Measurements from ENCODE around the gene R3HCC1L.
"Not testable (repeated sequence)": the region's sequence is repeated elsewhere in the genome, so short reads cannot be mapped to it uniquely, and the experiment has no call there.

R3HCC1L gene

DNA sequence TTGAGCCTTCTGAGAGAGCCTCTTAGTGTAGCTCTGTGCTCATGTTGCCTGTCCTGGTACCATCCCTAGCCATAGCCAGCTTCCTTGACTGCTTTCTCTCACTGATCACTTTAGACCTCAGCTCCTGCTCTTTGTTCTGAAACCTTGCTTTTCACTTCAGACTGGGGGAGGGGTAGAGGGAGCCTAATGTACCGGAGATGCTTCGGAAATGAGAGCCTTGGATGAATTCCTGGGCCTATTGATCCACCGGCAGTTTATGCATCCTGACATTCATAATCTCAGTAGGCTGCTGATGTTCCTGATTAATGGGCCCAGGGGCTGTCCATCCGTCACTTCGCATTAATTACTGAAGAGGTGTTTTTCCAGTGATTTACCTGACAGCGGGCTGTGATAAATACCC is 38.8 kb downstream of the R3HCC1L start:
- Mint-ChIP-seq H3K4me1 (peaks cover 28% of the 10 kb centered on the region), H3K36me3 (peaks cover 61% of the 10 kb centered on the region), H3K4me3 (no peak overlapping the region), H3K9me3 (no peaks in the 10 kb centered on the region), H3K27ac (no peak overlapping the region), H3K27me3 (no peaks in the 10 kb centered on the region)
- no peak for ATAC-seq

DNA sequence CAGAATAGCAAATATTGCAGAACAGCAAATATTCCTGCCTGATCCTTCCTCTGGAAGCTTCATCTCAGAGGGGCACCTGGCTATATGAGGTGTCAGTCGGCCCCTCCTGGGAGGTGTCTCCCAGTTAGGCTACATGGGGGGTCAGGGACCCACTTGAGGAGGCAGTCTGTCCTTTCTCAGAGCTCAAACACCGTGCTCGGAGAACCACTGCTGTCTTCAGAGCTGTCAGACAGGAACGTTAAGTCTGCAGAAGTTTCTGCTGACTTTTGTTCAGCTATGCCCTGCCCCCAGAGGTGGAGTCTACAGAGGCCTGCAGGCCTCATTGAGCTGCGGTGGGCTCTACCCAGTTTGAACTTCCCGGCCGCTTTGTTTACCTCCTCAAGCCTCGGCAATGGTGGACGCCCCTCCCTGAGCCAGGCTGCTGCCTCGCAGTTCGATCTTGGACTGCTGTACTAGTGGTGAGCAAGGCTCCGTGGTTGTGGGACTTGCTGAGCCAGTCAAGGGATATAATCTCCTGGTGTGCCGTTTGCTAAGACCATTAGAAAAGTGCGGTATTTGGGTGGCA is 48.0 kb downstream of the R3HCC1L start:
- H3K4me3 Mint-ChIP-seq, H3K27me3 Mint-ChIP-seq, ATAC-seq, H3K27ac Mint-ChIP-seq, H3K9me3 Mint-ChIP-seq: not testable (repeated sequence)
- peaks cover 93% of the 10 kb centered on the region for H3K36me3 Mint-ChIP-seq
- H3K4me1 Mint-ChIP-seq, result peaks cover 42% of the 10 kb centered on the region

DNA sequence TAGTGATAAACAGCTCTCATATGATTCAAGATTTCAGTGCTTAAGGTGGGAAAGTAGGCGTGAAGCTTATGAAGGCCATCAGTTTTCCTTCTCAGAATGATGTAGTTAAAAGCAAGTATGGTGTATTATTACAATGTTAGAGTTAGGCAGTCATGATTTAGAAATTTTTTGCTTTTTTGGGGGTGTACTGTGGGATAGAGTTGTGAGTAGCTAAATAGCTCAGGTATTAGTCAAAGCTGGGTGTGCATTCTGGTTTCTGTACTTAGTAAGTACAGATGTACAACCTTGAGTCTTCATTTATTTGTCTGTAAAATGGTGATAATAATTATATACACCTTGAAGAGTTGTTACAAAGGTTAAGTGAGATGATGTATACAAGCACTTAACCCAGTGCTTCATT is 52.2 kb downstream of the R3HCC1L start:
- peaks cover 89% of the 10 kb centered on the region for H3K36me3 Mint-ChIP-seq
- no peaks in the 10 kb centered on the region for H3K27me3 Mint-ChIP-seq
- no peak for ATAC-seq
- no peak overlapping the region for H3K27ac Mint-ChIP-seq
- peaks cover 19% of the 10 kb centered on the region for H3K4me1 Mint-ChIP-seq
- H3K4me3 Mint-ChIP-seq, result no peak overlapping the region
- H3K9me3 Mint-ChIP-seq, result peaks cover 3% of the 10 kb centered on the region

DNA sequence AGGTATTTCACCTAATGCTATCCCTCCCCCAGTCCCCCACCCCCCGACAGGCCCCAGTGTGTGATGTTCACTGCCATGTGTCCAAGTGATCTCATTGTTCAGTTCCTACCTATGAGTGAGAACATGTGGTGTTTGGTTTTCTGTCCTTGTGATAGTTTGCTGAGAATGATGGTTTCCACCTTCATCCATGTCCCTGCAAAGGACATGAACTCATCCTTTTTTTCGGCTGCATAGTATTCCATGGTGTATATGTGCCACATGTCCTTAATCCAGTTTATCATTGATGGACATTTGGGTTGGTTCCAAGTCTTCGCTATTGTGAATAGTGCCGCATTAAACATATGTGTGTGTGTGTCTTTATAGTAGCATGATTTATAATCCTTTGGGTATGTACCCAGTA is 56.3 kb downstream of the R3HCC1L start:
- H3K27ac Mint-ChIP-seq, H3K9me3 Mint-ChIP-seq, H3K27me3 Mint-ChIP-seq, H3K4me3 Mint-ChIP-seq, ATAC-seq: not testable (repeated sequence)
- Mint-ChIP-seq H3K4me1 (peaks cover 17% of the 10 kb centered on the region), H3K36me3 (peaks cover 85% of the 10 kb centered on the region)

DNA sequence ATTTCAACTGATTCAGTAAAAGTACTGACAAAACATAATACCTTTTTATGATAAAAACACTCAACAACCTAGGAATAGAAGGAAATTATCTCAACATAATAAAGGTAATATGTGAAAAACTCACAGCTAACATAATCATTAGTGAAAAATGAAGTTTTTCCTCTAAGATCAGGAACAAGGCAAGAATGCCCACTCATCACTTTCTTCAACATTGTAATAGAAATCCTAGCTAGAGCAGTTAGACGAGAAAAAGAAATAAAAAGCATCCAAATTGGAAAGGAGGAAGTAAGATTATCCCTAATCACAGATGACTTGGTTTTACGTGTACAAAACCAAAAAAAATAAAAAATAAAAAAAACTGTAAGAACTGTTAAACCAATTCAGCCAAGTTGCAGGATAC is 58.6 kb downstream of the R3HCC1L start:
- Mint-ChIP-seq H3K27me3 (no peaks in the 10 kb centered on the region), H3K9me3 (no peaks in the 10 kb centered on the region), H3K36me3 (peaks cover 89% of the 10 kb centered on the region), H3K27ac (no peak overlapping the region), H3K4me3 (no peak overlapping the region), H3K4me1 (peaks cover 34% of the 10 kb centered on the region)
- no peak for ATAC-seq

DNA sequence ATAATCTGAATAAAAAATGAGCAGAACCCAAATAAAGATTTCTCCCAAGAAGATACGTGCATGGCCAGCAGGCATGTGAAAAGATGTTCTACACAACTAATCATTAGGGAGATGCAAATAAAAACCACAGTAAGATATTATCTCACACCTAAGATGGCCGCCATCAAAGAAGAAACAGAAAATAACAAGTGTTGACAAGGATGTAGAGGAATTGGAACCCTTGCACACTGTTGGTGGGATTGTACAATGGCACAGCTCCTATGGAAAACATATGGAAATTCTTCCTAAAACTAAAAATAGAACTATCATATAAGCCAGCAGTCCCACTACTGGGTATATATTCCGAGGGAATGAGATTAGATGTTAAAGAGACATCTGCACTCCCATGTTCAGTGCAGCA is 60.2 kb downstream of the R3HCC1L start:
- Mint-ChIP-seq H3K36me3 (peaks cover 76% of the 10 kb centered on the region), H3K9me3 (no peaks in the 10 kb centered on the region), H3K27ac (no peak overlapping the region), H3K4me1 (peaks cover 36% of the 10 kb centered on the region), H3K4me3 (no peak overlapping the region), H3K27me3 (no peaks in the 10 kb centered on the region)
- ATAC-seq, result no peak

DNA sequence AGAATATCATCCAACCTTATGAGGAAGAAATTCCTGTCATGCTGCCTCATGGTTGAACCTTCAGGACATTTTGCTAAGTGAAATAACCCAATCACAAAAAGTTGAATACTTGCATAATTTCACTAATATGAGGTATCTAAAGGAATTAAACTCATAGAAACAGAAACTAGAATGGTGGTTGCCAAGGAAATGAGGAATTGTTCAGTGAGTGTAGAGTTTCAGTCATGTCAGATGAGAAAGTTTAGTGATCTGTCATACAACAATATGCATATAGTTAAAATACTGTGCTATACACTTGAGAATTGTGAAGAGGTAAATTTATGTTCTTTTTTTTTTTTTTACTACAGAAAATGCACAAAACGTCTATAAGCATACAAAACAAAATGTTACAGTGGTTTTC is 60.7 kb downstream of the R3HCC1L start:
- no peak overlapping the region for H3K27ac Mint-ChIP-seq
- no peaks in the 10 kb centered on the region for H3K9me3 Mint-ChIP-seq
- peaks cover 71% of the 10 kb centered on the region for H3K36me3 Mint-ChIP-seq
- peaks cover 36% of the 10 kb centered on the region for H3K4me1 Mint-ChIP-seq
- H3K27me3 Mint-ChIP-seq, result no peaks in the 10 kb centered on the region
- ATAC-seq, result no peak
- H3K4me3 Mint-ChIP-seq, result no peak overlapping the region

DNA sequence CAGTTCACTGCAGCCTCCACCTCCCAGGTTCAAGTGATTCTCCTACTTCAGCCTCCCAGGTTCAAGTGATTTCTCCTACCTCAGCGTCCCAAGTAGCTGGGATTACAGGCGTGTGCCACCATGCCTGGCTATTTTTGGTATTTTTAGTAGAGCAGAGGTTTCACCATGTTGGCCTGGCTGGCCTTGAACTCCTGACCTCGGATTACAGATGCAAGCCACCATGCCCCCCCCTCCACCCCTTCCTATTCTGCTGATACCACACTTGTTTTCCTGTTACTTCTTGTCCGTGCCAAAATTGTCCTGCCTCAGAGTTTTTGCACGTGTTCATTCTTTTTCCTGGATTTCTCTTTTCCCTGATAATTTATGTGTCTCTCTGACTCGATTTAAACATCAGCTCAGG is 62.5 kb downstream of the R3HCC1L start:
- no peak overlapping the region for H3K4me3 Mint-ChIP-seq
- no peaks in the 10 kb centered on the region for H3K9me3 Mint-ChIP-seq
- no peak for ATAC-seq
- peaks cover 58% of the 10 kb centered on the region for H3K36me3 Mint-ChIP-seq
- H3K27ac Mint-ChIP-seq, result no peak overlapping the region
- peaks cover 36% of the 10 kb centered on the region for H3K4me1 Mint-ChIP-seq
- no peaks in the 10 kb centered on the region for H3K27me3 Mint-ChIP-seq

DNA sequence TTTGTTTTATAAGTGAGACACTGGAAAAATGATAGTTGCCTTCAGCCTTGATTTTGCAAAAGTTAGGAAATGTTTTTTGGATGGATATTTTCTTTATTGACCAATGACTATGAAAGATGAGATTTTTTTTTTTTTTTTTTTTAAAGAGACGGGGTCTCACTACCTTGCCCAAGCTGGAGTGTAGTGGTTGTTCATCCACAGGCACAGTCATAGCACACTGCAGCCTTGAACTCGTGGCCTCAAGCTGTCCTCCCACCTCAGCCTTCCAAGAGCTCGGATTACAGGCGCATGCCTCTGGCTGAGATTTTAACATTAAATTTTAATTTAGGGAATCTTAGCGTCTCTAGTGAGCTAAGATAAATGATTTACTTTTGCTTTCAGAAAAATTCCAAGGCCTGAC is 67.3 kb downstream of the R3HCC1L start:
- Mint-ChIP-seq H3K9me3 (no peaks in the 10 kb centered on the region), H3K4me1 (peaks cover 25% of the 10 kb centered on the region), H3K27ac (no peak overlapping the region), H3K36me3 (peaks cover 31% of the 10 kb centered on the region), H3K4me3 (no peak overlapping the region), H3K27me3 (no peaks in the 10 kb centered on the region)
- no peak for ATAC-seq

DNA sequence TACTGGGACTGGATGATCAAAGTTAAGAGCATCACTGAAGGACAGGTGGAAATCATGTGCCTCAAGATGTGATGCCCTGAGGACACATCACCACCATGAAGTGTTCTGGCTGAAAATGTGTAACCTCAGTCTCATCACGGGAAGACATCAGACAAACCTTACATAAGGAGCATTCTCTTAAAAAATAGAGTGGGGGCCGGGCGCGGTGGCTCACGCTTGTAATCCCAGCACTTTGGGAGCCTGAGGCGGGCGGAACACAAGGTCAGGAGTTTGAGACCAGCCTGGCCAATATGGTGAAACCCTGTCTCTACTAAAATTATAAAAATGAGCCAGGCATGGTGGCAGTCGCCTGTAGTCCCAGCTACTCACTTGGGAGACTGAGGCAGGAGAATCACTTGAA is 67.9 kb downstream of the R3HCC1L start:
- H3K27me3 Mint-ChIP-seq, result no peaks in the 10 kb centered on the region
- H3K27ac Mint-ChIP-seq, result no peak overlapping the region
- peaks cover 19% of the 10 kb centered on the region for H3K4me1 Mint-ChIP-seq
- no peak overlapping the region for H3K4me3 Mint-ChIP-seq
- no peaks in the 10 kb centered on the region for H3K9me3 Mint-ChIP-seq
- peaks cover 24% of the 10 kb centered on the region for H3K36me3 Mint-ChIP-seq
- no peak for ATAC-seq

DNA sequence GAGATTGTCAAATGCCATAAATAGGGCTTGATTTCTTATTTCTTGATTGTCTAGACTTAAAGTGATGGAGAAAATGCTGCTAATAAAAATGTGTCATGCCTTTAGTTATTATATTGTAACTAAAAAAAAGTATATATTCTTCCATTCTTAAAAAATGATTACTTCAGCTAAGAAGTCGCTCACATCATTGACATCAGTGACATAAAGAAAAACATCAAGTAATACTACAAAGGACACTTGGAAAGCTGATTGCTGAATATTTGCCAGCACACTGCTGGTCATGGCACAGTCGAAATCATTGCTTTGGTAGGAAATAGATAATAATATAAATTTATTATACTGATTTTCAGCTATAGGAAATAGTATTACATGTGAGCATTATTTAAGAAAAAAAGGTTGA is 70.9 kb downstream of the R3HCC1L start:
- no peaks in the 10 kb centered on the region for H3K9me3 Mint-ChIP-seq
- H3K4me1 Mint-ChIP-seq, result peaks cover 20% of the 10 kb centered on the region
- H3K36me3 Mint-ChIP-seq, result peaks cover 38% of the 10 kb centered on the region
- no peaks in the 10 kb centered on the region for H3K27me3 Mint-ChIP-seq
- H3K27ac Mint-ChIP-seq, result no peak overlapping the region
- H3K4me3 Mint-ChIP-seq, result no peak overlapping the region
- ATAC-seq, result no peak

DNA sequence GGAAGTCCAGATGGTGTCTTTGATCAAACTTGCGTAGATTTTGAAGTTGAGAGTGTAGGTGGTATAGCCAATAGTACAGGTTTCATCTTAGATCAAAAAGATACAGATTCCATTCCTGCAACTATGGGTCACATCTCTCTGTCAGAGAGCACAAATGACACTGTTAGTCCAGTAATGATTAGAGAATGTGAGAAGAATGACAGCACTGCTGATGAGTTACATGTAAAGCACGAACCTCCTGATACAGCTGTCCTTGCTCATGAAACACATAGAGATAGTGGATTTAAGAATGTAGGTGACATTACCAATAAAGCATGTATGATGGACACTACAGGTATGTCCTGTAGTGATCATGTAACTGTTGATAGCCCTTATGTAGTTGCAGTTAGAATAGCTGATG is 74.5 kb downstream of the R3HCC1L start:
- H3K36me3 Mint-ChIP-seq, result peaks cover 33% of the 10 kb centered on the region
- H3K4me3 Mint-ChIP-seq, result no peak overlapping the region
- peaks cover 32% of the 10 kb centered on the region for H3K4me1 Mint-ChIP-seq
- no peaks in the 10 kb centered on the region for H3K27me3 Mint-ChIP-seq
- H3K27ac Mint-ChIP-seq, result no peak overlapping the region
- no peak for ATAC-seq
- no peaks in the 10 kb centered on the region for H3K9me3 Mint-ChIP-seq

DNA sequence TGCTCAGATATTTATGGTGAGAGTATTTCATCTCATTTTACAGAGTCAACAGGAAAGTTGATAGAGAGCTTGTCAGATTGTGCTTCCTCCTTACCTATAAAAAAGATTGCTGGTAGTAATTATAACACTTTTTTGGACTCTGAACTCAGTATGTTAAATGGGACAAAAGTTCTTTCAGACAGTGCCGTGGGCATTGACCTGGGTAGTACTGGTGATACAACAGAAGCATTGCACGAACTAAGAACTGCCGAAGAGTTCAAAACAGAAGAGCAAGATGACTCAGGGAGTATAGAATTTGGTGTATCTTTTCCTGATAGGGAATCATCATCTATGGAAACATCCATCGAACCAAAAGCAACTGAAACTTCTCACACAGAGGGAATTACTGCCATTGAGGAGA is 75.0 kb downstream of the R3HCC1L start:
- Mint-ChIP-seq H3K9me3 (no peaks in the 10 kb centered on the region), H3K27me3 (no peaks in the 10 kb centered on the region), H3K27ac (no peak overlapping the region), H3K4me1 (peaks cover 29% of the 10 kb centered on the region), H3K4me3 (no peak overlapping the region), H3K36me3 (peaks cover 33% of the 10 kb centered on the region)
- no peak for ATAC-seq

DNA sequence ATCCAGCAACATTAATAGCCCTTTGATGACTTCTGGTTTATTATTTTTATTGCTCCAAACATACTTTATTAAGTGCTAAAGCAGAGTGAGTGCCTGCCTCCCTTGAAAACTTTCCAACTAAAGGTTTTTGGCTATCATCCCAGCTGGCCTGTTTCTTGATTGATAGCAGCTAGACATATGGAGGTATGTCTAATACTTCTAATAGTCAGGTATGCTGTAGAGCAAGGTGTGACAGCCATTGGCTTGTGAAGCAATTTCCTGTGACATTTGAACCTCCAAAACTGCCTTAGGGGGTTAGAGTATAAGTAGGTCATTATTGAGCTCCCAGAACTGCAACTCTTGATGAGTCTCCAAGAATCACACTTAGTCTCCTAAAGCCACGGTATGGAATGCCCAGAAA is 77.7 kb downstream of the R3HCC1L start:
- peaks cover 47% of the 10 kb centered on the region for H3K36me3 Mint-ChIP-seq
- H3K4me3 Mint-ChIP-seq, result no peak overlapping the region
- no peaks in the 10 kb centered on the region for H3K9me3 Mint-ChIP-seq
- no peaks in the 10 kb centered on the region for H3K27me3 Mint-ChIP-seq
- ATAC-seq, result no peak
- no peak overlapping the region for H3K27ac Mint-ChIP-seq
- H3K4me1 Mint-ChIP-seq, result peaks cover 36% of the 10 kb centered on the region

DNA sequence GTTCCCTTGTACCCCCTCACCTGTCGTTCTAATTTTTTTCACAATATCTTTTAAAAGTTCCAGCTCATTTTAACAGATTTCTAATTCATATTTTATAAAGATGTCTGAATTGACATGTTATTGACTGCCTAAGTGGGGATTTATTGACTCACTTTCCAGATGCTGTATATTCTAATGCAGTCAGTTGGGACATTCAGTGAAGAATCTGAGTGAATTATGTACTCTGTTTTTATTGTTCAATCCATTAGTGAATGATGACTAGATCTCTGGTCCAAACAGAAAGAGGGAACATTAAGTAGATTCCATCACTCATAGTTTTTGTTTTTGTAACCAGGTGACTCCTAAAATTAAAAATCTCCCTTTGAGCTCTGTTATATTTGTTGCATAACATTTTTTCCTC is 79.3 kb downstream of the R3HCC1L start:
- Mint-ChIP-seq H3K4me3 (no peak overlapping the region), H3K9me3 (peaks cover 7% of the 10 kb centered on the region), H3K36me3 (peaks cover 52% of the 10 kb centered on the region), H3K27me3 (no peaks in the 10 kb centered on the region), H3K27ac (no peak overlapping the region), H3K4me1 (peaks cover 50% of the 10 kb centered on the region)
- ATAC-seq, result no peak

DNA sequence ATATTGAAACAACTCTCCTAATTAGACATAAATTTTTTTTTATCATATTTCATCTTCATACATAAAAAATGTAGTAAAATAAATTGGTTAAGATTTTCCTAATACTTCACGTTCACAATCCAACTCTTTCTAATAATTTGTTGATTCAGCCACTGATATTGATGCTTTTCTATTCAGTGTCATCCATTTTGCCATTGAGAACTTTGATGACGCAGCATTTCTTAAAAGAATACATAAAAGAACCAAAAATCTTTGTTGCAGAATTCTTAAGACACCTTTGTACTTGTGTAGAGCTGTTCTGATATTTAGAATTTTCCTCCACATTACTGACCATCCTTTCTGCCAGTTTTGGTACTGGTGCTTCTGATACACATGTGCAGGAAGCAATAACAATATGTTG is 80.9 kb downstream of the R3HCC1L start:
- H3K27ac Mint-ChIP-seq, result no peak overlapping the region
- no peaks in the 10 kb centered on the region for H3K27me3 Mint-ChIP-seq
- peaks cover 14% of the 10 kb centered on the region for H3K9me3 Mint-ChIP-seq
- H3K36me3 Mint-ChIP-seq, result peaks cover 56% of the 10 kb centered on the region
- no peak for ATAC-seq
- H3K4me3 Mint-ChIP-seq, result no peak overlapping the region
- H3K4me1 Mint-ChIP-seq, result peaks cover 42% of the 10 kb centered on the region

DNA sequence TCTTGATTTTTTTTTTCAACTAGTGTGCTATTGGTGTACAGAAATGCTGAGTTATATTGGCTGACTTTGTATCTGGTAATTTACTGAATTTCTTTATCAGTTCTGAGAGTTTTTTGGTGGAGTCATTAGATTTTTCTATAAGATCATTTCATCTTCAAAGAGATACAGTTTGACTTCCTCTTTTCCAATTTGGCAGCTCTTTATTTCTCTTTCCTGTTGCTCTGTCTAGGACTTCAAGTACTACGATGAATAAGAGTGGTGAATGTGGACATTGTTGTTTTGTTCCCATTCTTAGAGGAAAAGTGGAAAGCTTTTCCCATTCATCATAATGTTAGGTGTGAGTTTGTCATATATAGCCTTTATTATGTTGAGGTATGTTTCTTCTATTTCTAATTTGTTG is 83.3 kb downstream of the R3HCC1L start:
- Mint-ChIP-seq H3K27me3 (no peaks in the 10 kb centered on the region), H3K36me3 (peaks cover 44% of the 10 kb centered on the region), H3K9me3 (peaks cover 14% of the 10 kb centered on the region), H3K27ac (no peak overlapping the region), H3K4me3 (no peak overlapping the region), H3K4me1 (peaks cover 28% of the 10 kb centered on the region)
- ATAC-seq, result no peak
